ENCODE results near the gene RBP5.

- TF ChIP-seq CTCF (IDR thresholded peaks at IDR 0.05; ENCODE audit: insufficient read depth, low read length) (no peak), POLR2AphosphoS5 (IDR thresholded peaks at IDR 0.05; ENCODE audit: low read depth) (no peak), REST (IDR thresholded peaks at IDR 0.05; ENCODE audit: insufficient replicate concordance, low read depth) (no peak), GABPA (IDR thresholded peaks at IDR 0.05; ENCODE audit: low read depth) (no peak)
These were observed 14.2 kb upstream of the RBP5 start for GRCh38 chr12:7142809-7143465.

Measured in HL-60 (cell line).